HG02759 (cell line): ENCODE data around the gene SLC16A9.
A peak's percentile ranks its signal among the peaks of the same experiment; 100 is the strongest.
"Not testable (repeated sequence)": the region's sequence is repeated elsewhere in the genome, so short reads cannot be mapped to it uniquely, and the experiment has no call there.

Source experiments
- ATAC-seq: cut with Tn5 transposase; IDR thresholded peaks from one replicate; pipeline ENCODE4 v1.9.1; 2021; ENCODE audit warnings: mild to moderate bottlenecking, moderate library complexity; ENCODE audit not compliant: unreplicated experiment

SLC16A9 gene

GRCh38 chr10:59677253-59677831 lies 32.3 kb downstream of the SLC16A9 start:
- ATAC-seq, result no peak

GRCh38 chr10:59675812-59676211 lies 33.8 kb downstream of the SLC16A9 start:
- no peak for ATAC-seq

- ATAC-seq, result no peak
Observed at GRCh38 chr10:59674215-59674836, 35.3 kb downstream of the SLC16A9 start.

- peak; percentile 38 for ATAC-seq
Observed at GRCh38 chr10:59672150-59672875, 37.3 kb downstream of the SLC16A9 start.

GRCh38 chr10:59670269-59670668 lies 39.4 kb downstream of the SLC16A9 start:
- no peak for ATAC-seq

DNA sequence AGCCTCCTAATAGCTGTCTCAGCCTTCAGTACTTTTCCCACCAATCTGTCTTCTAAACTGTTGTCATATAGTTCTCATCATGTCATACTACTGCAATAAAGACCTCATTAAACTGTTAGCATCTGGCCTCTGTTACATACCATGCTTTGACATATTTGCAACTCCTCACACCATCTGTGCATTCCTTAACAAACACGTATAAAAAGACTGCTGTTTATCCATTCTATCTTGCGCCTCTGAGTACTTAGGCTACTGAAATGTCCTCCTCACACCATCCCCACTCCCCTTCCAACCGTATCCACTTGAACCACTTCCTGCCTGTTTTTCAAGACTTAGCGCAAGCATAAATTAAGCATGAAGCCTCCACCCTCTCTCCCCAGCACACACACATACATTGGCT lies 41.6 kb downstream of the SLC16A9 start:
- no peak for ATAC-seq

GRCh38 chr10:59666310-59666709 lies 43.3 kb downstream of the SLC16A9 start:
- ATAC-seq, result no peak

DNA sequence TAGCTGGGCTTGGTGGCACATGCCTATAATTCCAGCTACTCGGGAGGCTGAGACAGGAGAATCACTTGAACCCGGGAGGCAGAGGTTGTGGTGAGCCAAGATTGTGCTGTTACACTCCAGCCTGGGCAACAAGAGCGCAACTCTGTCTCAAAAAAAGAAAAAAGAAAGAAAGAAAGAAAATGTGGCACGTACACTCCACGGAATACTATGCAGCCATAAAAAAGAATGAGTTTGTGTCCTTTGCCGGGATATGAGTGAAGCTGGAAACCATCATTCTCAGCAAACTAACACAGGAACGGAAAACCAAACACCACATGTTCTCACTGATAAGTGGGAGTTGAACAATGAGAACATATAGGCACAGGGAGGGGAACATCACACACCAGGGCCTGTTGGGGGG lies 46.4 kb downstream of the SLC16A9 start:
- not testable (repeated sequence) for ATAC-seq

- no peak for ATAC-seq
Observed at GRCh38 chr10:59657724-59658123, 51.9 kb downstream of the SLC16A9 start.

- no peak for ATAC-seq
Observed at GRCh38 chr10:59655309-59655708, 54.3 kb downstream of the SLC16A9 start.

- no peak for ATAC-seq
Observed at GRCh38 chr10:59654007-59654406, 55.6 kb downstream of the SLC16A9 start.

- no peak for ATAC-seq
Observed at GRCh38 chr10:59651902-59652301, 57.7 kb downstream of the SLC16A9 start.

DNA sequence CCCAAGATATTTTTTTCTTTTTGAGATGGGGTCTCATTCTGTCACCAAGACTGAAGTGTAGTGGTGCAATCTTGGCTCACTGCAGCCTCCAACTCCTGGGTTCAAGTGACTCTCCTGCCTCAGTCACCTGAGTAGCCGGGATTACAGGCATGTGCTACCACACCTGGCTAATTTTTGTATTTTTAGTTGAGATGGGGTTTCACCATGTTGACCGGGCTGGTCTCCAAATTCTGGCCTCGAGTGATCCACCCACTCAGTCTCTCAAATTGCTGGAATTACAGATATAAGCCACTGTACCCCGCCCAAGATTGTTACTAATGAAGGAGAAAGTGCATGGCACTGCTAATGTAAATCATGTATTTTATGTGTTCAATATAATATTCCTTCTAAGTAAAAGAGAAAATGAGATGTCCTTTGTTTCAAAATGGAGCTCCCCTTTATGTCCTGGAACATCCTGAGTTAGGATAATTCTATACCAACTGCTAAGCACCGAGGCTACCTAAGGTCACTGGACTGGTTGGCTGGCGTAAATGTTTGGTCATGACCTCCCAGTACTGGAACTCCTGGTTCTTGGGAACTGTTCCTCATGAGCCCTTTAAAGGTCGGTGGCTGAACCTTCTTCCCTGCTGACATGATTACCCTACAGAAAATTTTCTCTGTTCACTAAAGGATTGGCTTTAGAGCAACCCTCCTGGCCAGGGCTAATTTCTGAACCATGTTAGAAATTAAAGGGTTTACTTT lies 59.9 kb downstream of the SLC16A9 start:
- no peak for ATAC-seq

DNA sequence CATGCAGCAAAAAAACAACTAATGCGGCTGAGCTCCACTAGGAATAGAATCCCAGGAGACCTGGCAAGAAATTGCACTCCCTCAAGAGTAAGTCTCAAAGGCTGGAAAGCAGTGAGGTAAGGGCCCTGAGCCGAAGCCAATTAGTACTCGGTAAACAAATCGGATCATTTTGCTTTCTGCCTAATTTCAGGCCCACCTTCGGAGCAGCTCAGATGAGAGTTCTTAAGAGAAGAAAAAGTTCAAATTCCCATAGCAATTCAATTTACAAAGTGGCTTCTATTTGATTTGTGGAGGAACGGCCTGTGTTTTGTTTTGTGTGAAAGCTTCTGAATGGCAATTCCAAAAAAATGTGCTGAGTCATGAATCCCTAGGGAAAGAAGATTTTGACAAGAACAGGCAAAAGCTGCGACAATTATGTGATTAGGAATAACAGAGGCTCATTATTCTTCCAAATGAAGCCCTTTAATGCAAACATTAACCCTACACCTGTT lies 60.9 kb downstream of the SLC16A9 start:
- ATAC-seq, result no peak

DNA sequence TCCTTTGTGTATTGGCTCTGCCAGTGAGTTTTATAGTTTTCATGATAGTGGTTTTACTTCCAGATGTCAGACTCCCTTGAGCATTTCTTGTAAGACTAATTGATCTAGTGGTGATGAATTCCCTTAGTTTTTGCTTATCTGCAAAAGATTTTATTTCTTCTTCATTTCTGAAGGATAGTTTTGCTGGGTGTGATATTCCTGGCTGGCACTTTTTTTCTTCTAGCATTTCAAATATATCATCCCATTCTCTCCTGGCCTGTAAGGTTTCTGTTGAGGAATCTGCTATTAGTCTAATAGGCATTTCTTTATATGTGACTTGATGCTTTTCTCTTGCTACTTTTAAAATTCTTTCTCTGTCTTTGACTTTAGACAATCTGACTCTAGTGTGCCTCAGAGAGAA lies 64.8 kb downstream of the SLC16A9 start:
- ATAC-seq, result no peak

DNA sequence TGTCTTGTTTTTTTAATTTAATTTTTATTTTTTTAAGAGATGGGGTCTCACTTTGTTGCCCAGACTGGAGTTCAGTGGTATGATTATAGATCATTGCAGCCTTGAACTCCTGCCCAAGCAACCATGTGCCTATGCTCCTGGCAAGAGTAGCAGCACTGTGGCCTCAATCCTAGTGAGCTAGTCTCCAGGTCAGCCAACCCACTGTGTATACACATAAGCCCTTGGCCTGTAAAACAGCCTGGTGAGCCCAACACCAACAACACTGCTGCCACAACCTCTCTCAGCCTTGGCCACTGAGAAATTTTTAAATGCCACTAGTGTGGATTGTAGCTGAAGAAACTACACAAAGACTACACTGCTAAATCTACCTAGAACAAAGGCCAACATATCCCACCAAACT lies 68.0 kb downstream of the SLC16A9 start:
- ATAC-seq, result not testable (repeated sequence)

- ATAC-seq, result no peak
Observed at GRCh38 chr10:59635502-59636290, 74.0 kb downstream of the SLC16A9 start.

GRCh38 chr10:59634102-59634501 lies 75.5 kb downstream of the SLC16A9 start:
- ATAC-seq, result no peak

DNA sequence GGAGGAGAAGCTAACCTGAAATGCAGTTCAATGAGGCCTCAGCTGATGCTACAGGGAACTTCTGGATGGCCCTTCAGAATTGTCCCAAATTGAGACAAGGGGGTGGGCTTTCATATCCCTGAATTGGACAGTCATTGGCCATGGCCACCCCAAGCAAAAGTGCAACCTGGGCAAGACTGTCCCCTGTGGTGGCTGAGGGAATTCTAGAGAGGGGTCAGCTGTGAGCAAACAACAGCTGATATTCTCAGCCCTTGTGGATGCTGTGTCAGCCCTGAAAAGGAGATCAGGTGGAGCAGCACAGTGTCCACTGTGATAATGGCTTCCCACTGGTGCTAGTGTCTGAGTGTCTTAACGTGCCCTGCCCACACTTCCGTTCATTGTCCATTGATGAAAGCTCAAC lies 76.6 kb downstream of the SLC16A9 start:
- no peak for ATAC-seq

DNA sequence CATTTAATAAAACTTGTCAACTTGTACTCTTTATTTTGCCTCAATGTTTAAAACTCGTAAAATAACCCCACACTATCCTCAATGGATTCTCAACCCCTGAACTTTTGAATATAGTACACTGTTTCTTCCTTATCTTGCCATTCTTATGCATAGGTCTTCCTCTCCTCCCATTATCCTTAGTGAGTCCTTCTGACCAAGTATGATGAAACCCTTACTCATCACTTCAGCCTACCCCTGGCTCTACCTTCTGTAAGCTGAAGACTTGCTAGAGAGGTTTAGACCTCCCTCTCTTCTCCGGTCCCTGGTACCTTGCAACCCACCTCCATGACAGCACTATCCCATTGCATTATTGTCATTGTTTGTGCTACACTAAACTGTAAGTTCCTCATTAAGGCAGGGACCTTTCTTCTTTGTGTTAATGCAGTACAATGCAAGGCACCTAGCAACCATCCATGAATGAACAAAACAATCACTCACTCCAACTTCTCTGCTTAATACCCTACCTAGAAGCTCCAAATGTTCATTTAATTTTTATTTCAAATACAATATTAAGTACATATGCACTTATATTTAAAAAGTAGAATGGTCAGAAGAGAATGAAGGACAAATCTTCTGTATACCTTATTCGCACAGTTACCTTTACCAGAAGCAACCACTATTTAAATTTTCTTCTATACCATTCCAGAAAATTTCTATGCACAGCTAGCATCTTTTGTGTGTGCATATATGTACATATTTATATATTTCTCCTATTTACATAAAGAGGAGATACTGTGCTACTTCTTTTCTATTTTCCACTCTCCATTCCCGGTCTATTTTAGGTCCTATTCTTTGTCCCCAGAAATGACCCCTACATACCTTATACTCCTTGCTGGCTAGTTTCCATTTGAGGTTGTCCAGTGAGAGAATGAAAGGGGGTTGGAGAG lies 77.5 kb downstream of the SLC16A9 start:
- no peak for ATAC-seq
